Adipocyte (in vitro differentiated cells): Measurements from ENCODE around the gene ANKH.
"Not testable (repeated sequence)": the region's sequence is repeated elsewhere in the genome, so short reads cannot be mapped to it uniquely, and the experiment has no call there.

Experiments used
- DNase-seq: peaks from one replicate; pipeline ENCODE4 v3.0.0-alpha.2; 2015; ENCODE audit warnings: low read depth
- H3K27me3 ChIP-seq: replicated peaks from 2 replicates; pipeline ENCODE4 v1.7.0; 2013; ENCODE audit warnings: mild to moderate bottlenecking, low read length, moderate library complexity; ENCODE audit not compliant: control insufficient read depth, insufficient read depth
- H3K36me3 ChIP-seq: 2 replicates; pipeline ENCODE4 v1.7.0; 2013; ENCODE audit warnings: low read length, mild to moderate bottlenecking, moderate library complexity; ENCODE audit not compliant: control insufficient read depth, insufficient read depth, severe bottlenecking
- H3K4me1 ChIP-seq: 2 replicates; pipeline ENCODE4 v1.7.0; 2013; ENCODE audit warnings: mild to moderate bottlenecking, low read length, moderate library complexity; ENCODE audit not compliant: control insufficient read depth, insufficient read depth
- H3K4me3 ChIP-seq: 2 replicates; pipeline ENCODE4 v1.7.0; 2013; ENCODE audit warnings: mild to moderate bottlenecking, low read length, moderate library complexity
- H3K9ac ChIP-seq: 2 replicates; pipeline ENCODE4 v1.7.0; 2013; ENCODE audit warnings: mild to moderate bottlenecking, low read length, moderate library complexity
- H3K9me3 ChIP-seq: 2 replicates; pipeline ENCODE4 v1.7.0; 2013; ENCODE audit warnings: mild to moderate bottlenecking, low read length, moderate library complexity; ENCODE audit not compliant: control insufficient read depth

ANKH gene

GRCh38 chr5:14853685-14854084 lies 17.9 kb downstream of the ANKH start:
- no peaks in the 10 kb centered on the region for H3K27me3 ChIP-seq
- peaks cover 4% of the 10 kb centered on the region for H3K4me1 ChIP-seq
- no peak overlapping the region for H3K9ac ChIP-seq
- no peak for DNase-seq
- H3K4me3 ChIP-seq, result no peak overlapping the region
- no peaks in the 10 kb centered on the region for H3K9me3 ChIP-seq
- H3K36me3 ChIP-seq, result no peaks in the 10 kb centered on the region

GRCh38 chr5:14852779-14853178 lies 18.8 kb downstream of the ANKH start:
- H3K36me3 ChIP-seq, result no peaks in the 10 kb centered on the region
- no peaks in the 10 kb centered on the region for H3K27me3 ChIP-seq
- no peak overlapping the region for H3K4me3 ChIP-seq
- no peaks in the 10 kb centered on the region for H3K9me3 ChIP-seq
- H3K9ac ChIP-seq, result no peak overlapping the region
- H3K4me1 ChIP-seq, result peaks cover 4% of the 10 kb centered on the region
- DNase-seq, result no peak

- Histone ChIP-seq H3K4me1 (peaks cover 4% of the 10 kb centered on the region), H3K4me3 (no peak overlapping the region), H3K27me3 (no peaks in the 10 kb centered on the region), H3K9me3 (no peaks in the 10 kb centered on the region), H3K36me3 (no peaks in the 10 kb centered on the region), H3K9ac (no peak overlapping the region)
- DNase-seq, result no peak
Observed at GRCh38 chr5:14851999-14852526, 19.5 kb downstream of the ANKH start.

GRCh38 chr5:14851597-14851996 lies 20.0 kb downstream of the ANKH start:
- Histone ChIP-seq H3K4me3 (no peak overlapping the region), H3K36me3 (no peaks in the 10 kb centered on the region), H3K9ac (no peak overlapping the region), H3K27me3 (no peaks in the 10 kb centered on the region), H3K9me3 (no peaks in the 10 kb centered on the region), H3K4me1 (peaks cover 4% of the 10 kb centered on the region)
- DNase-seq, result no peak

- H3K4me3 ChIP-seq, result no peak overlapping the region
- DNase-seq, result no peak
Observed at GRCh38 chr5:14851050-14851419, 20.5 kb downstream of the ANKH start.

GRCh38 chr5:14850419-14851049 lies 21.0 kb downstream of the ANKH start:
- Histone ChIP-seq H3K9me3 (no peaks in the 10 kb centered on the region), H3K27me3 (no peaks in the 10 kb centered on the region), H3K36me3 (no peaks in the 10 kb centered on the region), H3K4me1 (peaks cover 4% of the 10 kb centered on the region), H3K4me3 (no peak overlapping the region), H3K9ac (no peak overlapping the region)
- no peak for DNase-seq

More at GRCh38 chr5:14851050-14851419, 20.5 kb downstream of the ANKH start:
- no peak overlapping the region for H3K9ac ChIP-seq
- peaks cover 4% of the 10 kb centered on the region for H3K4me1 ChIP-seq
- no peaks in the 10 kb centered on the region for H3K9me3 ChIP-seq
- no peaks in the 10 kb centered on the region for H3K36me3 ChIP-seq
- no peaks in the 10 kb centered on the region for H3K27me3 ChIP-seq

- H3K9me3 ChIP-seq, result no peaks in the 10 kb centered on the region
- no peaks in the 10 kb centered on the region for H3K36me3 ChIP-seq
- H3K9ac ChIP-seq, result no peak overlapping the region
- no peak for DNase-seq
- H3K4me3 ChIP-seq, result no peak overlapping the region
- no peaks in the 10 kb centered on the region for H3K27me3 ChIP-seq
- H3K4me1 ChIP-seq, result no peaks in the 10 kb centered on the region
Observed at GRCh38 chr5:14849516-14850294, 21.9 kb downstream of the ANKH start.

GRCh38 chr5:14848942-14849341 lies 22.6 kb downstream of the ANKH start:
- not testable (repeated sequence) for H3K27me3 ChIP-seq, H3K36me3 ChIP-seq, H3K4me3 ChIP-seq, H3K9me3 ChIP-seq, DNase-seq, H3K9ac ChIP-seq, H3K4me1 ChIP-seq

- DNase-seq, result no peak
- H3K9ac ChIP-seq, result no peak overlapping the region
- H3K36me3 ChIP-seq, result no peaks in the 10 kb centered on the region
- no peaks in the 10 kb centered on the region for H3K27me3 ChIP-seq
- no peaks in the 10 kb centered on the region for H3K4me1 ChIP-seq
- no peaks in the 10 kb centered on the region for H3K9me3 ChIP-seq
- H3K4me3 ChIP-seq, result no peak overlapping the region
Observed at GRCh38 chr5:14848385-14848784, 23.2 kb downstream of the ANKH start.

GRCh38 chr5:14847471-14847870 lies 24.1 kb downstream of the ANKH start:
- no peaks in the 10 kb centered on the region for H3K9me3 ChIP-seq
- H3K9ac ChIP-seq, result no peak overlapping the region
- no peaks in the 10 kb centered on the region for H3K4me1 ChIP-seq
- no peak for DNase-seq
- no peaks in the 10 kb centered on the region for H3K27me3 ChIP-seq
- H3K4me3 ChIP-seq, result no peak overlapping the region
- no peaks in the 10 kb centered on the region for H3K36me3 ChIP-seq

GRCh38 chr5:14842117-14842516 lies 29.5 kb downstream of the ANKH start:
- H3K4me3 ChIP-seq, result no peak overlapping the region
- DNase-seq, result no peak
- H3K4me1 ChIP-seq, result no peaks in the 10 kb centered on the region
- no peaks in the 10 kb centered on the region for H3K9me3 ChIP-seq
- no peaks in the 10 kb centered on the region for H3K36me3 ChIP-seq
- no peak overlapping the region for H3K9ac ChIP-seq
- no peaks in the 10 kb centered on the region for H3K27me3 ChIP-seq
